IPS-11a (cell line): ENCODE data around the gene KCNH8.
"Not testable (repeated sequence)": the region's sequence is repeated elsewhere in the genome, so short reads cannot be mapped to it uniquely, and the experiment has no call there.

Experiments used
- H3K4me3 ChIP-seq: one replicate; pipeline ENCODE4 v1.5.1; 2013; ENCODE audit warnings: low read depth, low read length, control low read depth

KCNH8 gene

DNA sequence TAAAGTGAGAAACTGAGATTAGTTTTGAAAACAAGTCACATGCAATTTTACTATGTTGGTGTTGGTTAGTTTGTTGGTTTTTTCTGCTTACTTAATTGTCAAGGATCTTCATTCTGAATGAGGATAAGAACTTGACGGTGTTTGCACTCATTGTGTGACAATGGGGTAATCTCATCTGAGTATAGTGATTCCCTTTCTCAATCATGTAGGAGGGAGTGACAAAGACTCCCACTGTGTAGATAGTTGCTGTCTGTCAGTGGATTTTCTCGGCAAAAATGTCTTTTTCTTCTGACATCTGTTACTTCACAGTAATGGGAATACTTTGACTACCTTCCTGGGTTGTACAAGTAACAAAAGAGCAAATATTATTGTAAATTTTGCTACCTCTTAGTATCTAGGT lies 23.5 kb downstream of the KCNH8 start:
- no peak overlapping the region for H3K4me3 ChIP-seq

GRCh38 chr3:19173945-19174344 lies 25.6 kb downstream of the KCNH8 start:
- H3K4me3 ChIP-seq = no peak overlapping the region

DNA sequence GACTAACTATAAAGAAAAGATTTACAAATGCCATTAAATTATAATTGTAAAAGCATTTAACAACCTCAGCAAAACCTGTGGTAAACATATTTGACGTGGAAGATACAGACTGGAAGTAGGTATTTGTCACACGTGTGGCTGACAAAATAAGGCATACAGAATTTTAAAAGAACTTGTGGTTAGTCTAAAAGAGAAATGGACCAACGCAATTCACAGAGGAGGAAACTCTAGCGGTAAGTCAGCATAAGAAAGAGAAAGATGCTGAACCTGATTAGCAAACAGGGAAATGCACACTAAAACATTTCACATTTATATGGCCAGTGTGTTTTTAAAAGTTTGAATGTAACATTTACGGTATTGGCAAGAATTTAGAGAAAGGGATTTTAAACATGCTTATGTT lies 35.3 kb downstream of the KCNH8 start:
- H3K4me3 ChIP-seq = no peak overlapping the region

DNA sequence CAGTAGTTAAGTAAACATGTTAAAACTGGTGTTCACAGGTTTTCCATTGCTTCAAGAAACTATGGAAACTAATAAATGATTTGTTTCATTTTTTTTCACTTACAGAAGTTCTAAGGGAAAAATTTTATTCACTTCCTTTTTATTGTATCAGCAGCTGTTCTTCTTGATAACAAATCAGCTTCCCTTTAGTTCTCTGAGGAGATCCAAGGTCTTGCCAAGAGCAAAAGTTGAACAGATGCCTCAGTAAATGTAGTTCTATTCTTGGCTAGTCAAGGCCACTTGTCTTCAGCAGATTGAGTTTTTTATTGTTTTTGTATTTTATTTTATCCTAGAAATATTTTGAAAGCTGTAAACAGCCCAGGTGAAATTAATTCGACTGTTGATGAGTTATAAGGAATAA lies 41.8 kb downstream of the KCNH8 start:
- no peak overlapping the region for H3K4me3 ChIP-seq

- H3K4me3 ChIP-seq = no peak overlapping the region
These were observed 42.3 kb downstream of the KCNH8 start for GRCh38 chr3:19190602-19191001.

DNA sequence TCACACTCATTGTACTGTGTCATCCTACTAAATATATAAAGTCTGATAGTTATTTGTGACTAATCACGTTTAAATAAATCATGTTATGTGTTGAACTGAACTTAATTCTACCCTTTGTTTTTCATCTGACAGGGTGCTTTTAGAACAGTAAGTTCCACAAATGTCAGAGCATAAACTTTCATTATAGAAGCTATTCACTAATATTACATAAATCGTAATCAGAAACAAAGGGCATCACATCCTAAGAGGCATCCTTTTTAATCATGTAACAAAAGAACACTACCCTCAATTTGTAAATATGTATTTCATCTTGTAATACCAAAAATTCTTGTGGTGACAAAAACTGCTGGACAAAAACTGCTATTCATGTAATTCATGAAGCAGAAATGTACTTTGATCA lies 50.8 kb downstream of the KCNH8 start:
- H3K4me3 ChIP-seq = no peak overlapping the region

- no peak overlapping the region for H3K4me3 ChIP-seq
These were observed 54.0 kb downstream of the KCNH8 start for GRCh38 chr3:19202303-19202702.

- no peak overlapping the region for H3K4me3 ChIP-seq
These were observed 54.4 kb downstream of the KCNH8 start for GRCh38 chr3:19202754-19203153.

DNA sequence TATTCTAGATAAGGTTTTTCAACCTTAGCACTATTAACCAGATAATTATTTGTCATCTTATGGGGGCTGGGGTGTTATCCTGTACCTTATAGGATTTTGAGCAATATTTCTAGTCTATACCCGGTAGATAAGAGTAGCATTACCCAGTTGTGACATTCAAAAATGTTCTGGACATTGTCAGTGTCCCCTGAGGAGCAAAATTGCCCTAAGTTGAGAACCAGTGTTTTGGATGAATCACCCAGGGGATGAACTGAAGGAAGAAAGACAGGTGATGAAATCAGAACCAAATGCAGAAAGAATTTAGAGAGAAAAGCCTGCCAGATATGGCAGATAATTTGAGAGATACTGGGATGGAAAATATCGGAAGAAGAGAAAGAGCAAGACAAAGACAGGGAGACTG lies 58.2 kb downstream of the KCNH8 start:
- no peak overlapping the region for H3K4me3 ChIP-seq

DNA sequence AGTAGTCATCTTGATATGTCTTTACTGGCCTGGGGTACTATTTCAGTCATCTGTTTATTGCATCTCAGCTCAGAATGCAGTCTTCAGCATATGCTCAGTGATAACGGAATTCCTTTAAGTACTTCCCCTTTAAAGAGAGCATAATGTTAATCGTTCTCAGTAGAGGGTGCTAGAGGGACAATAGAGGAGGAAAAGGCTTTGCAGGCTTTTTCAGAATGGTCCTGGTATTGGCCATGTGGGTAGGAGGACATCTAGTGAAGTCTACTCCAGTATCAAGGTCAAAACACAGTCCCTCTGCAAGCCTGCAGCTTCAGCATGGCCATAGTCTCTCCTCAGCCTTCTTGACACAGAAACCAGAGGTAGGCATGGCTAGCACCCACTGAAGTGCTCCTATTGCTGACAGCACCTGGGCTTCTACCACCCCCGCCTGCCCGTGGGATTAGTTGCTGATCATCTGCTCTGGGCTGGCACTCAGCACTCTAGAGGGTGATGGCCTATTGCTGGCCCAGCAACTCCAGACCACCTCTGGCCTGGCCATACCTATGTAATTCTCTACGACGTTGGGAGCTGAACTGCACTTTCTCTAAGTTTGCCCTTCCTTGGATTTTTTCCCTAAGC lies 65.4 kb downstream of the KCNH8 start:
- H3K4me3 ChIP-seq = no peak overlapping the region

- H3K4me3 ChIP-seq = no peak overlapping the region
These were observed 67.1 kb downstream of the KCNH8 start for GRCh38 chr3:19215427-19215826.

- H3K4me3 ChIP-seq = no peak overlapping the region
These were observed 68.5 kb downstream of the KCNH8 start for GRCh38 chr3:19216669-19217337.

GRCh38 chr3:19220311-19220710 lies 72.0 kb downstream of the KCNH8 start:
- no peak overlapping the region for H3K4me3 ChIP-seq

GRCh38 chr3:19221081-19221480 lies 72.8 kb downstream of the KCNH8 start:
- H3K4me3 ChIP-seq = no peak overlapping the region

- H3K4me3 ChIP-seq = no peak overlapping the region
These were observed 78.2 kb downstream of the KCNH8 start for GRCh38 chr3:19226479-19226878.

DNA sequence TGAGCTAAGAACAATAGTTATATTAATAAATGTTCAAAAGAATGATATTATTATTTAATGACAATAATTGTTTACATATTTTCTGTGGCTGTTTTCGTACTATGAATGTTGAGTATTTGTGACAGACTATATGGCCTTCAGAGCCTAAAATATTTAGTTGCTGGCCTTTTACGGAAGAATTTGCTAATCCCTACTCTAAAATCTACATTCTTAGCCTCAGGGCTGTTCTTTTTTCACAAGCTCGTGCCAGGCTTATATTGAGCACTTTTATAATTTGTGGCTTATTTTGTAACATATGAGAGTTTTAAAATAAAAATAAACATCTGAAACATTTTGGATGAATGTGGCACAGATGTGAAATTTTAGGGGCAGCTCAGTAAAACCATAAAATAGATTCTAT lies 79.9 kb downstream of the KCNH8 start:
- no peak overlapping the region for H3K4me3 ChIP-seq

DNA sequence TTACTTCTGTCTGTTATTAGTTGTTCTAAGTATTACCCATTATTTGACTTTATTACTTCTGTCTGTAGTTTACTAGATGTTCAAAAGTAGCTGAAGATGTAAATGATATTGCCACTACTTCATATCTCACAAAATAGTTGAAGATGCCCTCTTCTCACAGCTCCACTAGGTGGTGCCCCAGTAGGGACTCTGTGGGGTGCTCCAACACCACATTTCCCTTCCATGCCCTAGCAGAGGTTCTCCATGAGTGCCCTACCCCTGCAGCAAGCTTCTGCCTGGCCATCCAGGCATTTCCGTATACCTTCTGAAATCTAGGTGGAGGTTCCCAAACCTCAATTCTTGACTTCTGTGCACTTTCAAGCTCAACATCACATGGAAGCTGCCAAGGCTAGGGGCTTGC lies 80.8 kb downstream of the KCNH8 start:
- H3K4me3 ChIP-seq = no peak overlapping the region

DNA sequence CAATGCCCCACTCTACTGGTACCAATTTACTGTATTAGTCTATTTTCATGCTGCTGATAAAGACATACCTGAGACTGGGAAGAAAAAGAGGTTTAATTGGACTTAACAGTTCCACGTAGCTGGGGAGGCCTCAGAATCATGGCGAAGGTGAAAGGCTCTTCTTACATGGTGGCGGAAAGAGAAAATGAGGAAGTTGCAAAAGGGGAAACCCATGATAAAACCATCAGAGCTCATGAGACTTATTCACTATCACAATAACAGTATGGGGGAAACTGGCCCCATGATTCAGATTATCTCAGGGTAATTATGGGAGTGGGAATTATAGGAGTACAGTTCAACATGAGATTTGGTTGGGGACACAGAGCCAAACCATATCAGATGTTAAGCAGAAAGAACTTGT lies 81.6 kb downstream of the KCNH8 start:
- H3K4me3 ChIP-seq = not testable (repeated sequence)

- H3K4me3 ChIP-seq = no peak overlapping the region
These were observed 83.6 kb downstream of the KCNH8 start for GRCh38 chr3:19231792-19232461.

DNA sequence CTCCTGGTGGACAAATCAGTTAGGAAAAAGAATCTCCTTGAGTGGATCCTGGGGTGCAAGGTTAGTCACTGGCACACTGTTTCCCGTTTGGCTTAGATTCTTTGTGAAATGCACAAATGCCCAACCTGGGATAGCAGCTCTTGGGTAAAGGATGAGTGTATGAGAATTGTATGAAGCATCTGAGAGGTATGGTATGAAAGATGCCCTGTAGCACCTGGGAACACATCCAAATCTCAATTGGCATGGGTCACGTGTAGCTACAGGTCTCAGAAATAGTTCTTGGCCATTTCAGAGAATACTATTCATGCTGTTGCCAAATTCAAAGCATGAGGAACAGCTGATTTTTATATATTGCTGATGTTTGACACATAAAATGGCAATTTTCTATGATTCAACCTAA lies 84.3 kb downstream of the KCNH8 start:
- H3K4me3 ChIP-seq = no peak overlapping the region

DNA sequence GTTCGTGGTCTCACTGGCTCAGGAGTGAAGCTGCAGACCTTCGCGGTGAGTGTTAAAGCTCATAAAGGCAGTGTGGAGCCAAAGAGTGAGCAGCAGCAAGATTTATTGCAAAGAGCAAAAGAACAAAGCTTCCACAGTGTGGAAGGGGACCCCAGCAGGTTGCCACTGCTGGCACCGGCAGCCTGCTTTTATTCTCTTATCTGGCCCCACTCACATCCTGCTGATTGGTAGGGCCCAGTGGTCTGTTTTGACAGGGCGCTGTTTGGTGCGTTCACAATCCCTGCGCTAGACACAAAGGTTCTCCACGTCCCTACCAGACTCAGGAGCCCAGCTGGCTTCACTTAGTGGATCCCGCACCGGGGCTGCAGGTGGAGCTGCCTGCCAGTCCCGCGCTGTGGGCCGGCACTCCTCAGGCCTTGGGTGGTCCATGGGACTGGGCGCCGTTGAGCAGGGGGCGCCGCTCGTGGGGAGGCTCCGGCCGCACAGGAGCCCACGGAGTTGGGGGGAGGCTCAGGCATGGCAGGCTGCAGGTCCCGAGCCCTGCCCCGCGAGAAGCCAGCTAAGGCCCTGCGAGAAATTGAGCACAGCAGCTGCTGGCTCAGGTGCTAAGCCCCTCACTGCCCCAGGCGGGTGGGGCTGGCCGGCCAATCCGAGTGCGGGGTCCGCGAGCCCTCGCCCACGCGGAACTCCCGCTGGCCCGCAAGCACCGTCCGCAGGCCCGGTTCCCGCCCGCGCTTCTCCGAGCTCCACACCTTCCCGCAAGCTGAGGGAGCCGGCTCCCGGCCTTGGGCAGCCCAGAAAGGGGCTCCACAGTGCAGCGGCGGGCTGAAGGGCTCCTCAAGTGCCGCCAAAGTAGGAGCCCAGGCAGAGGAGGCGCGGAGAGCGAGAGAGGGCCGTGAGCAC lies 85.8 kb downstream of the KCNH8 start:
- not testable (repeated sequence) for H3K4me3 ChIP-seq
